HepG2 (cell line): Measurements from ENCODE around the gene SNX3. TPM values are rescaled to one million over a fixed set of nuclear protein-coding genes. Genes with fewer than 3 reads are reported as not detected.

ENCODE experiments used
- AKAP8 ChIP-seq: sonication (generic); formaldehyde crosslinking; IDR thresholded peaks from 2 replicates; pipeline ENCODE4 v1.5.1; 2020; ENCODE audit warnings: mild to moderate bottlenecking, missing genetic modification reagents
- ARNTL ChIP-seq: sonication (generic); formaldehyde crosslinking; IDR thresholded peaks from 2 replicates; pipeline ENCODE4 v1.4.0; 2020; ENCODE audit warnings: mild to moderate bottlenecking, missing genetic modification reagents
- CAMTA2 ChIP-seq: sonication (generic); formaldehyde crosslinking; IDR thresholded peaks from 2 replicates; pipeline ENCODE4 v1.4.0; 2020; ENCODE audit warnings: mild to moderate bottlenecking, missing genetic modification reagents, borderline replicate concordance
- HOXD1 ChIP-seq: sonication (generic); formaldehyde crosslinking; IDR thresholded peaks from 2 replicates; pipeline ENCODE4 v1.5.0; 2020; ENCODE audit warnings: missing genetic modification reagents
- IRF2 ChIP-seq: IDR thresholded peaks from 2 replicates; pipeline ENCODE4 v1.6.1; 2018; ENCODE audit warnings: missing genetic modification reagents, missing compliant biosample characterization
- MTF2 ChIP-seq: sonication (generic); formaldehyde crosslinking; IDR thresholded peaks from 2 replicates; pipeline ENCODE4 v1.5.0; 2020; ENCODE audit warnings: missing genetic modification reagents, borderline replicate concordance
- NR2F2 ChIP-seq: IDR thresholded peaks from 2 replicates; pipeline ENCODE4 v1.6.1; 2012; ENCODE audit warnings: low read depth, inconsistent platforms, borderline replicate concordance
- SAFB2 ChIP-seq: sonication (generic); formaldehyde crosslinking; IDR thresholded peaks from 2 replicates; pipeline ENCODE4 v1.5.1; 2020; ENCODE audit warnings: missing genetic modification reagents, low read depth, mild to moderate bottlenecking, borderline replicate concordance
- TRIM24 ChIP-seq: sonication (generic); formaldehyde crosslinking; IDR thresholded peaks from 2 replicates; pipeline ENCODE4 v1.8.0; 2022; ENCODE audit warnings: mild to moderate bottlenecking, missing genetic modification reagents
- ZKSCAN1 ChIP-seq: fragments of 150-350 bp; IDR thresholded peaks from 2 replicates; pipeline ENCODE4 v1.6.1; 2014; ENCODE audit warnings: low read length
- ZNF382 ChIP-seq: sonication (generic); formaldehyde crosslinking; IDR thresholded peaks from 2 replicates; pipeline ENCODE4 v1.5.0; 2020; ENCODE audit warnings: missing genetic modification reagents, mild to moderate bottlenecking, borderline replicate concordance
- ZNF441 ChIP-seq: sonication (generic); formaldehyde crosslinking; IDR thresholded peaks from 2 replicates; pipeline ENCODE4 v1.7.0; 2021; ENCODE audit warnings: missing genetic modification reagents, borderline replicate concordance
- ZNF737 ChIP-seq: sonication (generic); formaldehyde crosslinking; IDR thresholded peaks from 2 replicates; pipeline ENCODE4 v1.5.0; 2020; ENCODE audit warnings: missing genetic modification reagents, mild to moderate bottlenecking, borderline replicate concordance
- ZNF770 ChIP-seq: sonication (generic); formaldehyde crosslinking; IDR thresholded peaks from 2 replicates; pipeline ENCODE4 v1.5.0; 2020; ENCODE audit warnings: mild to moderate bottlenecking, missing genetic modification reagents
- ZNF780A ChIP-seq: sonication (generic); formaldehyde crosslinking; IDR thresholded peaks from 2 replicates; pipeline ENCODE4 v1.8.0; 2022; ENCODE audit warnings: mild to moderate bottlenecking, missing genetic modification reagents, moderate library complexity
- ZNF879 ChIP-seq: sonication (generic); formaldehyde crosslinking; IDR thresholded peaks from 2 replicates; pipeline ENCODE4 v1.8.1; 2023; ENCODE audit warnings: missing genetic modification reagents
- polyA plus RNA-seq, 8 experiments: library from polyadenylated mRNA; depleted of rRNA in 3 of 8; stranded (reverse) in 7 of 8; unstranded in 1 of 8; fragments of >200 nt; fragmentation: Illumina TruSeq in 4 of 8; extraction: Trizol in 4 of 8; gene quantifications; 2 replicates each; pipeline versions ENCODE4 v1.2.1 to v1.2.3, GENCODE V29; 2011 to 2016; ENCODE audit warnings: low read depth in 4 of 8, missing spikeins in 1 of 8, mixed read lengths in 1 of 8; ENCODE audit not compliant: insufficient read depth in 1 of 8
- total RNA-seq, 5 experiments: library from RNA; depleted of rRNA; stranded (reverse); fragments of >200 nt; fragmentation: Illumina TruSeq; extraction: Trizol; gene quantifications; 2 replicates each; pipeline ENCODE4 v1.2.3, GENCODE V29; 2016; ENCODE audit warnings: low read depth in 1 of 5
- TF ChIP-seq, protein P1 (sequence below): sonication (generic); formaldehyde crosslinking; IDR thresholded peaks from 2 replicates; pipeline ENCODE4 v1.9.0; 2021; ENCODE audit warnings: missing genetic modification reagents, borderline replicate concordance
- TF ChIP-seq, protein P2 (sequence below): sonication (generic); formaldehyde crosslinking; IDR thresholded peaks from 2 replicates; pipeline ENCODE4 v1.4.0; 2020; ENCODE audit warnings: missing genetic modification reagents, borderline replicate concordance
- TF ChIP-seq, protein P3 (sequence below): sonication (generic); formaldehyde crosslinking; IDR thresholded peaks from 2 replicates; pipeline ENCODE4 v1.5.1; 2020; ENCODE audit warnings: mild to moderate bottlenecking, moderate library complexity, missing genetic modification reagents

Gene SNX3
- total and polyA plus RNA-seq, 2 of the 13 experiments (the other 11 are each of a cell fraction or from before 2014, with no cell fraction given): 84.9 to 226 TPM

DNA sequence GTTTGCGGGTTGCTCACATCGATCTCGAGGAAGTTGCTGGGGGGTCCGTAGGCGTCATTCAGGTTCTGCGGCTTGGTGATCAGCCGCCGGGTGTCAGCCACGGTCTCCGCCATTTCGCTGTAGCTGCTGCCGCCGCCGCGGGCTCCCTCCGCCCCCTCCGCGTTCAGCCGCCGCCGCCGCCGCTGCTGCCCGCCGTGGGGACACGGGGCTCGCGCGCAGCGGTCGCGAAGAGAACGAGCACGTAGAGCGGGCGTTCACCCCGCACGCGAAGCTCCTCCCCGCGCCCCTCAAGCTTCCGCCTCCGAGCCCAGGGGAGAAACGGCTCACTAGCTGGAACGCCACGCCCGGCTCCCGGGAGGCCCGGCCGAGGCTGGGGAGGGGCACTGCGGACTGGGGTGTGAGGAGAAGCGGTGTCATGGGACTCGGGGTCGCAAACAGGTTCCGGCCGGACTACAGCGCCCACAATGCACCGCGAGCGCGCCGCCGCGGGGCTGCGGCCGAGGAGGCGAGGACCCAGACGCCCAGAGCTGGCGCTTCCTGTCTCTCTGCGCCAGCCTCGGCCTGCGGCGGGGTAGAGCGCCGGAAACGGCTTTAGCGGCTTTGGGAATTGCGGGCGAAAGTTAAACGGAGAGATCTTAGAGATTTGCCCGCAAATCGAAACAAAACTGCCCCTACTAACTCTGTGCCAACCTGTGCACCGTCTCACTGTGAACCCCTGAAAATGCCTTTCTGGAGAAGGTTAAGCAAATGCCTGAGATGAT, at the start of gene SNX3 (continued):
- TF ChIP-seq ZNF382 (CRISPR knock-in tag) (no peak), ZNF879 (CRISPR knock-in tag) (no peak), MTF2 (CRISPR knock-in tag) (peak; percentile 70; the same call in 1 of the 2 replicates), ZNF780A (CRISPR knock-in tag) (no peak), HOXD1 (CRISPR knock-in tag) (no peak; the same call in 1 of the 2 replicates), IRF2 (CRISPR knock-in tag) (peak; percentile 86; the same call in 1 of the 2 replicates), ZNF770 (CRISPR knock-in tag) (0 out of 2 replicates have a peak, but pooled peaks have one; percentile 62), ARNTL (peak; percentile 75), SAFB2 (CRISPR knock-in tag) (peak; percentile 71; the same call in 1 of the 2 replicates), ZNF441 (CRISPR knock-in tag) (no peak), TRIM24 (no peak), ZNF737 (CRISPR knock-in tag) (no peak), ZKSCAN1 (no peak), NR2F2 (0 out of 2 replicates have a peak, but pooled peaks have one; percentile 25), AKAP8 (peak; percentile 31; the same call in 1 of the 2 replicates), CAMTA2 (peak; percentile 17; the same call in 1 of the 2 replicates)
- TF ChIP-seq, protein P1, sequence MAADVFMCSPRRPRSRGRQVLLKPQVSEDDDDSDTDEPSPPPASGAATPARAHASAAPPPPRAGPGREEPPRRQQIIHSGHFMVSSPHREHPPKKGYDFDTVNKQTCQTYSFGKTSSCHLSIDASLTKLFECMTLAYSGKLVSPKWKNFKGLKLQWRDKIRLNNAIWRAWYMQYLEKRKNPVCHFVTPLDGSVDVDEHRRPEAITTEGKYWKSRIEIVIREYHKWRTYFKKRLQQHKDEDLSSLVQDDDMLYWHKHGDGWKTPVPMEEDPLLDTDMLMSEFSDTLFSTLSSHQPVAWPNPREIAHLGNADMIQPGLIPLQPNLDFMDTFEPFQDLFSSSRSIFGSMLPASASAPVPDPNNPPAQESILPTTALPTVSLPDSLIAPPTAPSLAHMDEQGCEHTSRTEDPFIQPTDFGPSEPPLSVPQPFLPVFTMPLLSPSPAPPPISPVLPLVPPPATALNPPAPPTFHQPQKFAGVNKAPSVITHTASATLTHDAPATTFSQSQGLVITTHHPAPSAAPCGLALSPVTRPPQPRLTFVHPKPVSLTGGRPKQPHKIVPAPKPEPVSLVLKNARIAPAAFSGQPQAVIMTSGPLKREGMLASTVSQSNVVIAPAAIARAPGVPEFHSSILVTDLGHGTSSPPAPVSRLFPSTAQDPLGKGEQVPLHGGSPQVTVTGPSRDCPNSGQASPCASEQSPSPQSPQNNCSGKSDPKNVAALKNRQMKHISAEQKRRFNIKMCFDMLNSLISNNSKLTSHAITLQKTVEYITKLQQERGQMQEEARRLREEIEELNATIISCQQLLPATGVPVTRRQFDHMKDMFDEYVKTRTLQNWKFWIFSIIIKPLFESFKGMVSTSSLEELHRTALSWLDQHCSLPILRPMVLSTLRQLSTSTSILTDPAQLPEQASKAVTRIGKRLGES (CRISPR knock-in tag): no peak
- TF ChIP-seq, protein P2, sequence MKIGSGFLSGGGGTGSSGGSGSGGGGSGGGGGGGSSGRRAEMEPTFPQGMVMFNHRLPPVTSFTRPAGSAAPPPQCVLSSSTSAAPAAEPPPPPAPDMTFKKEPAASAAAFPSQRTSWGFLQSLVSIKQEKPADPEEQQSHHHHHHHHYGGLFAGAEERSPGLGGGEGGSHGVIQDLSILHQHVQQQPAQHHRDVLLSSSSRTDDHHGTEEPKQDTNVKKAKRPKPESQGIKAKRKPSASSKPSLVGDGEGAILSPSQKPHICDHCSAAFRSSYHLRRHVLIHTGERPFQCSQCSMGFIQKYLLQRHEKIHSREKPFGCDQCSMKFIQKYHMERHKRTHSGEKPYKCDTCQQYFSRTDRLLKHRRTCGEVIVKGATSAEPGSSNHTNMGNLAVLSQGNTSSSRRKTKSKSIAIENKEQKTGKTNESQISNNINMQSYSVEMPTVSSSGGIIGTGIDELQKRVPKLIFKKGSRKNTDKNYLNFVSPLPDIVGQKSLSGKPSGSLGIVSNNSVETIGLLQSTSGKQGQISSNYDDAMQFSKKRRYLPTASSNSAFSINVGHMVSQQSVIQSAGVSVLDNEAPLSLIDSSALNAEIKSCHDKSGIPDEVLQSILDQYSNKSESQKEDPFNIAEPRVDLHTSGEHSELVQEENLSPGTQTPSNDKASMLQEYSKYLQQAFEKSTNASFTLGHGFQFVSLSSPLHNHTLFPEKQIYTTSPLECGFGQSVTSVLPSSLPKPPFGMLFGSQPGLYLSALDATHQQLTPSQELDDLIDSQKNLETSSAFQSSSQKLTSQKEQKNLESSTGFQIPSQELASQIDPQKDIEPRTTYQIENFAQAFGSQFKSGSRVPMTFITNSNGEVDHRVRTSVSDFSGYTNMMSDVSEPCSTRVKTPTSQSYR (CRISPR knock-in tag): peak; percentile 33; the same call in 1 of the 2 replicates
- TF ChIP-seq, protein P3, sequence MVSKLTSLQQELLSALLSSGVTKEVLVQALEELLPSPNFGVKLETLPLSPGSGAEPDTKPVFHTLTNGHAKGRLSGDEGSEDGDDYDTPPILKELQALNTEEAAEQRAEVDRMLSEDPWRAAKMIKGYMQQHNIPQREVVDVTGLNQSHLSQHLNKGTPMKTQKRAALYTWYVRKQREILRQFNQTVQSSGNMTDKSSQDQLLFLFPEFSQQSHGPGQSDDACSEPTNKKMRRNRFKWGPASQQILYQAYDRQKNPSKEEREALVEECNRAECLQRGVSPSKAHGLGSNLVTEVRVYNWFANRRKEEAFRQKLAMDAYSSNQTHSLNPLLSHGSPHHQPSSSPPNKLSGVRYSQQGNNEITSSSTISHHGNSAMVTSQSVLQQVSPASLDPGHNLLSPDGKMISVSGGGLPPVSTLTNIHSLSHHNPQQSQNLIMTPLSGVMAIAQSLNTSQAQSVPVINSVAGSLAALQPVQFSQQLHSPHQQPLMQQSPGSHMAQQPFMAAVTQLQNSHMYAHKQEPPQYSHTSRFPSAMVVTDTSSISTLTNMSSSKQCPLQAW: peak; percentile 93
